GM21786 (cell line): ENCODE measurements around the gene PCYT1A.
"Not testable (repeated sequence)": the region's sequence is repeated elsewhere in the genome, so short reads cannot be mapped to it uniquely, and the experiment has no call there.

Experiments used
- ATAC-seq: cut with Tn5 transposase; IDR thresholded peaks from one replicate; pipeline ENCODE4 v1.9.1; 2021; ENCODE audit not compliant: unreplicated experiment

The PCYT1A gene

DNA sequence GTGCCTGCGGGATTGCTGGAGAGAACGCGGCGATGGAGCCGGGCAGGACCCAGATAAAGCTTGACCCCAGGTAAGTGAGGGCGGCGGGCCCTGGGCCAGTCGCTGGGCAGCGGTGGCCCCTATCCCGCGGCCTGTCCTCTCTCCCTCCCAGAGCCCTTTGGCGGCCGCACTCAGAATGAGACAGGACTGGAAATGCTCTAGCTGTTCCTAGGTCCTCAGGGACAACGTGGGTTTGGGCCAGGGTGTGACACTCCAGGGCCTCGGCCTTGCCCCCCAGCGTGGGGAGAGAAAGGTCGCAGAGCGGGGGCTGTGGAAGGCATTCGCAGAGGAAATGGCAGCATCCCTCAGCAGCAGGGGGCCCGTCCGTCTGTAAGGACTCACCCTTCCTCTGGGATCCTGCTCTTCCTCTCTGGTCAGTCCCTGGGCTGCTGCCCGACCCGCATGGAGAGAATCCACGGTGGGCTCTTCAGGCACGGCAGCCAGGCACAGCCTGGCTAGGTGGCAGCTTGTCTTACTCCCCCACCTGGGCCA is 70.8 kb downstream of the PCYT1A start:
- no peak for ATAC-seq

DNA sequence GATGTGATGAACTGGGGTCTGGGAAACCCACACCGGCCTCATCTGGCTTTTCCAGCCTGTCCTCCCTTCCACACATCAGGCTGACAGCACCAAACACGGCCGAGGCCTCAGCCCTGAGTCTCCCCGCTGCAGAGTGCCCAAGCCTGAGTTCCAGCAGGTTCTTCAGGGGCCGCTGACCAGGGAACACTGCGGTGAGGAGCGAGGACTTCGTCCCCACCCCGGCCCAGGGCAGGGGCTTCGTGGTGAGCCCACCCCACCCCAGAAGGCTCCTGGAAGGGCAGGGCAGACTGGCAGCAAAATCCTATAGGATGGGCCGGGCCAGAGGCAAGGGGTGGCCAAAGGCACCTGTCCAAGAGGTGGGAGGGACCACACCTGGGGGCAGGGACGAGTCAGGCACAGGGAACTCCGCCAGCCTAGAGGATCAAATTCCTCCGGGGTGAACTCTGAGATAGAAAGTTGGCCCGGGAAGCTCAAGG is 71.4 kb downstream of the PCYT1A start, which contains the start of gene SLC51A:
TSS of gene SLC51A (plus strand) at position 446 of the 476 bp plus-strand sequence. CDS start 179 bp downstream, outside the sequence.
- ATAC-seq = no peak

DNA sequence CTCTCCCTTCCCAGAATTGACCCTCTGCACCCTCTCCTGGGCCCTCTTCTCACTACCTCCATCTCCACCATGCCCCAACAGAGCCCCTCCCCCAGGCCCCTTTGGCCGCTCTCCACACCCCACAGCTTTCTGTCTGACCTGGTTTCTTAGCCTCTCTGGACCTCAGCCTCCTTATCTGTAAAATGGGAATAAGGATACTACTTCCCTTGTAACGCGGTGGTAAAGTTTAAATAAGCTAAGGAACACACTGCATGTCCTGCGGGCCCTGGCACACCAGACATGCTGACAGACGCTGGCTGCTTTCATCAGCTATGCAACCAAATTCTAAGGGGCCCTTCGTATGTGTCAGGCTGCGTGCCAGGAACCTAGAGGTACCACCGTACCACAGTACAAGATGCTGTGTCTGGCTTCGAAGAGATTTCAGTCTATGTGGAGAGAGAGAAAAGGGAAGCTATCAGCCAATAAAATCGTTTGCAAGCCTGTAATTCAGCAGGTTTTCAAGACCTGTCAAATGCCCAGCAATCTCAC is 72.0 kb downstream of the PCYT1A start:
- no peak for ATAC-seq

DNA sequence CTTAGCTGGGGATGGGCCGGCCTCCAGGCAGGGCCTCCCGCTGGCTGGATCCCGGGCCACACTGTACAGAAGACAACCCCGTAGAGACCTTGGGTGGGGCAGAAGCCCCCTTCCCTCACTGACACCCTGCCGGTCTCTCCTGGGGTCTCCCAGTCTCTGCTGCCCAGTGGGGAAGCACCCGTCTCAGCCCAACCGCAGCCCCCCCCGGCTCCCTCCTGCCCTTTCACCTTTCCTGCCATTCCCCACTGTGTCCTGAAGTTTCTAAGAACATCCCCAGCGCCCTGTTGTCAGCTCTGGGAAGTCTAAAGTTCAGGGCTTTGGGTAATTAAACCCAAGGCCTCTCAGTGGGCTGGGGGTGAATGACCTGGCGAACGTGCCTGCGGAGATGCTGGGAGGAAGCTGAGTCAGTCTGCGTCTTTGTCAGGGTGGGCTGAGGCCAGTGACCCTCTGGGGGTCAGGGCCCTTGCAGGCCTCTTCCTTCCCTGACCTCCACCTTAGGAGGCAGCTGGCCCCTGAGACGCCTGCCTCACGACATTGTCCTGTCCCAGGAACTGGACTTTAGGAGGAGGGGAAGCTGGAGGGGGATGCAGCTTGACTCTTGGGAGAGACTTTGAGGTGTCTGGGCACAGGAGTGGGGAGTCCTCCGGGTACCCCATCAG is 72.6 kb downstream of the PCYT1A start:
- ATAC-seq = no peak

DNA sequence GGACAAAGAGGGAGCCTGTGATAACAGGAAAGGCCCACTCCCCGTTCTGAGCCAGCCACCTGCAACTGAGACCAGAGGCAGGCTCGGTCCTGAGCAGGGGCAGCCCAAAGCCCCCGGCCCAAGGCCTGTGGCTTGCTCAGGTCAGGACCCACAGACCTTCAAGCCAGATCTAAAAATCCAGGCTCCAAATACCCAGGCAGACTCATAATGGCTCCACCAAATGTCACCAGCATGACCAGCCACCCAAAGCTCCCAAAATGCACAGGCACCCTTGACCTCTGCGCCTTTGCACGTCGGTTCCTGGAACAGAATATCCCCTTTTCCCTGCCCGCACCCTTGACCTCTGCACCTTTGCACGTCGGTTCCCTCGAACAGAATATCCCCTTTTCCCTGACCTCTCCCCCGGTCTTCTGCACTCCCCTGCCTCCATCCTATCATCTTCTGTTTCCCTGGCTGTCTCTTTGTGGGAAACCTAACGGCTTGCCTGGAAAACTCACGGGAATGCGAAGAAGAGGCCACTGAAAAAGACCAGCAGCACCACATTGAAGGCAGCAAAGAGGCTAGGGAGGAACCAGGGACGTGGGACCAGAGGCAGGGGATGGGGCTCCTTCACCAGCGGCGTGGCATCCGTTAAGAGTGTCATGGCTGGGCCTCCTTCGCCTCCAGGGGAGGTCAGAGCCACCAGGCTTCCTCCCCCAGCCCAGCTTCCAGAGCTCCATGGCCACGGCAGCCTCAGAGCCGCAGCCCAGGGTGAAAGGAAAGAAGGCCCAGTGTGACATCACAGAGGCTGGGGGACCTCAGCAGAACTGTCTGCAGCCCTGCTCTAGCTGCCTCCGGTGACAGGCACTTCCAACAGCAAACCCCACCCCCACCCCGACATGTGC is 76.6 kb downstream of the PCYT1A start, which contains the start of gene ZDHHC19:
TSS of gene ZDHHC19 (minus strand) at position 728 of the 884 bp plus-strand sequence. CDS start at position 643, 85 bp downstream.
- ATAC-seq = no peak

DNA sequence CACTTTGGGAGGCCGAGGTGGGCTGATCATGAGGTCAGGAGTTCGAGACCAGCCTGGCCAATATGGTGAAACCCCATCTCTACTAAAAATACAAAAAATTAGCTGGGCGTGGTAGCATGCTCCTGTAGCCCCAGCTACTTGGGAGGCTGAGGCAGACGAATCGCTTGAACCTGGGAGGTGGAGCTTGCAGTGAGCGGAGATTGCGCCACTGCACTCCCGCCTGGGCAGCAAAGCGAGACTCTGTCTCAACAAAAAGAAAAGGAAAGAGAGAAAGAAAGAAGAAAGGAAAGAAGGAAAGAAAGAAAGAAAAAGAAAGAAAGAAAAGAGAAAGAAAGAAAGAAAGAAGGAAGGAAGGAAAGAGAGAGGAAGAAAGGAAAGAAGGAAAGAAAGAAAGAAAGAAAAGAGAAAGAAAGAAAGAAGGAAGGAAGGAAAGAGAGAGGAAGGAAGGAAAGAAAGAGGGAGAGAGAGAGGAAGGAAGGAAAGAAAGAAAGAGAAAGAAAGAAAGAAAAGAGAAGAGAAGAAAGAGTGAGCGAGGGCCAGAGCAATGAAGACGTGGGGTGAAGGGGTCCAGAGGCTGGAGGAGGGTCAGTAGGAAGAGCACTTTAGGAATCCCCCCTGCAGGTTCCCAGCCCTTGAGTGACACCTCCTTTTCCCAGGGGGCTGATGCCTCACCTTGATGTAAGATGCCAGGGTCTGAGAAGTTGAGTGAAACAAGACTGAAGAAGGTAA is 77.4 kb downstream of the PCYT1A start:
- ATAC-seq = not testable (repeated sequence)

DNA sequence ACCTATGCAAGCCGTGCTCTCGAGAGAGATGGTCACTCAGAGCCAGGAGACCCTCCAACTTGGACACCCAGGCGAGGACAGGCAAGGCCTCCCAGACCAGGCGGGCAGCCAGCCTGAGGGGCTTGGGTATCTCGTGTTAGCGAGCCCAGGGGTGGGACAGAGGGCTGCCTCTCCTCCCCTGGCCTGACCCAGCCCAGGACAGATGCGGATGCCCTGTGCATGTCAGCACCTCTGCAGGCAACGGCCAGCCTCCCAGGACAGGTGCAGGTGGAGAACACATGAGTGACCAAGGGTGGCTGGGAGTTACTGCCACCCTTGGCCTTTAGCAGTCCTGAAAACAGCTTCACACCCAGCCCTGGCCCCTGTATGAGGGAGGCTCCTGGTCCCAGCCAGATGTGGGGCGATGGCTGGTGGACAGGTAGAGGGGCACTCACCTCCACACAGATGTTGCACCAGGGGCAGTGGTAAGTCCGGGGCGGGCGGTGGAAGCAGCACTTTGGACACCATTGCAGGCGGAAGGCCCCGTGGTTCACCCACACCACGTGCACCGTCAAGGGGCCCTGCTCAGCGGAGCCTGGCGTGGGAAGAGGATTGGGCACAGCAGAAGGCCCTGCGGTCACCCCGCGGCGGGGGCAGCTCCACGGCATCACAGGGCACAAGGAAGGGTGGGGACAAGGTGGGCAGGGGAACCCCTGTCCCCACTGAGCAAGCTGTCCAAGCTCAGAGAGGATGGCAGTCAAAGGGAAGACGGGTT is 78.4 kb downstream of the PCYT1A start:
- no peak for ATAC-seq

DNA sequence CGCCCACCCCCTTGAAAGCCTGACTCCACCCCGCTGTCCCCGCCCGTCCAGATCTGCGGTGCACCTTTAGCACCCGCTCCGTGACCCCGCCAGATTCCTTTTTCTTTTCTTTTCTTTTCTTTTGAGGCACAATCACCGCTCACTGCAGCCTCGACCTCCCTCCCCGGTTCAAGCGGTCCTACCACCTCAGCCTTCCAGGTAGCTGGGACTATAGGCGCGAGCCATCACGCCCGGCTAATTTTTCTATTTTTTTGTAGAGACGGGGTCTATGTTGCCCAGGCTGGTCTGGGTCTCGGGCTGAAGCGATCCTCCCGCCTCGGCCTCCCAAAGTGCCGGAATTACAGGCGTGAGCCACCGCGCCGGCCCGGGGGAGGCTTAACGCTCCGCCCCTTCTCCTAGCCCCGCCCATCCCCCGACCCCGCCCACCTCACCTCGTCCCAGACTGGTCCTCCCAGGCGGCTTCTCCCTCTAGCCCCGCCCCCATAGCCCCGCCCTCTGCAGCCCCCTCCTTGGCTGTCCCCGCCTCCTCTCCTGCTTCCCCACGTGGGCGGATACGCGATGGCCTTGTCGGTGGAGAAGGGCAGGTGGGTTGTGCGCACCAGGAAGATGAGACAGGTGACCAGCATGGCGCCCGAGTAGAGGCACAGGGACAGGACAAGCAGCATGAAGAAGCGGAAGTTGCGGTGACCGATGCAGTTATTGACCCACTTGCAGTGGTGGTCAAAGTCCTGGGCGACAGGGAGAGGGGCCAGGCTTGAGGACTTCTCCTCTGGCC is 79.5 kb downstream of the PCYT1A start:
- ATAC-seq = no peak

DNA sequence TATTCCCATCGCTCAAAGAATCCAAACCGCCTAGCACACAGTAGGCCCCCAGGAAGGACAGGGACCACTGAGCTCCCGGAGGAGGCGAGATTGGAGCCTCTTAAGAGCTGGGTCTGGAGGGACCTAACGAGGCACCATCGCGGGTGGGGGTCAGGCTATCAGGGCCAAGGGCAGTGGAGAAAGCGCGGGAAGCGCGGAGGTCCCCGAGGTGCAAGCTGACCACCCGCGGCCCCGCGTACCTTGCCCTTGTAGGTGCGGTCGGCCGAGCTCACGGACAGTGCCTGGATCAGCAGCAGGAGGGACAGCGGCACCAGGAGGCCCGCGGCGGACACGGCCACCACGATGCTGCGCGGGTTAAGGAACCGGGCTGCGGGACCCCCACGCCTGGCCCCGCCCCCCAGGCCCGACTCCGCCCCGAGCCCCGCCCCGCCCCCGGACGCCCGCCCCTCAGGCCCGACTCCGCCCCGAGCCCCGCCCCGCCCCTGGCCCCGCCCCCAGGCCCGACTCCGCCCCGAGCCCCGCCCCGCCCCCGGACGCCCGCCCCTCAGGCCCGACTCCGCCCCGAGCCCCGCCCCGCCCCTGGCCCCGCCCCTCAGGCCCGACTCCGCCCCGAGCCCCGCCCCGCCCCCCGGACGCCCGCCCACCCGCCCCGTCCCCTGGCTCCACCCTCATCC is 80.2 kb downstream of the PCYT1A start:
- ATAC-seq = no peak

DNA sequence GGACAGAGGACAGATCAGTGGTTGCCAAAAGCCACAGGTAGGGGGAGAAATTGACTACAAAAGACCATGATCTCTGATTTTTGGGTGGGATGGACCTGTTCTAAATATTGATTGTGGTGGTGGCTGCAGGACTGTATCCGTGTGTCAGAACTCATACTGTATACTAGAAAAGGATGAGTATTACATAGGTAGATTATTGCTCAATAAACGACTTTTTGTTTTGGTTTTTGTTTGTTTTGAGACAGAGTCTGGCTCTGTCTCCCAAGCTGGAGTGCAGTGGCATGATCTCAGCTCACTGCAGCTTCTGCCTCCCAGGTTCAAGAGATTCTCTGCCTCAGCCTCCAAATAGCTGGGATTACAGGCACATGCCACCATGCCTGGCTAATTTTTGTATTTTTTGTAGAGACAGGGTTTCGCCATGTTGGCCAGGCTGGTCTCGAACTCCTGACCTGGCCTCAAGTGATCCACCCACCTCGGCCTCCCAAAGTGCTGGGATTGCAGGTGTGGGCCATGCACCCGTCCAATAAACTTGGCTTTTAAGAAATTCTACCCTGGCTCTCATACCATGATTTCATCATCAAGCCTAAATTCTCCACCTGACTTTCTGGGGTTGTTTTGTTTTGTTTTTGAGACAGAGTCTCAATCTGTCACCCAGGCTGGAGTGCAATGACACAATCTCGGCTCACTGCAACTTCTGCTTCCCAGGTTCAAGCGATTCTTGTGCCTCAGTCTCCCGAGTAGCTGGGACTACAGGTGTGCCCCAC is 81.9 kb downstream of the PCYT1A start:
- ATAC-seq = not testable (repeated sequence)

DNA sequence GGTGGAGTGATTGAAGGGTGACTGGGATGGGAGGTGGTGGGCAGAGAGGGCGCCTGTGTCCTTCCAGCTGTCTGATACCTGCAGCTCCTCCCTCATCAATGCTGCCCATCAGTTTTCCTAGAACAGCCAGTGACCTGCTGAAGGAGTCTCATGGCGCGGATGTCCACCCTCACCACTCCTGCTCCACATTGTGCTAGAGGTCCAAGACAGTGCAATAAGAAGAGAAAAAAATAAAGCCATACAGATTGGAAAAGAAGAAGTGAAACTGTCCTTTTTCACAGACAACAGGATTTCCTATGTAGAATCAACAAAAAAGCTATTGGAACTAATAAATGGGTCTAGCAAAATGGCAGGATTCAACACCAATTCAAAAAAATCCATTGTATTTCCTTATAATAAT is 83.7 kb downstream of the PCYT1A start:
- ATAC-seq = no peak

DNA sequence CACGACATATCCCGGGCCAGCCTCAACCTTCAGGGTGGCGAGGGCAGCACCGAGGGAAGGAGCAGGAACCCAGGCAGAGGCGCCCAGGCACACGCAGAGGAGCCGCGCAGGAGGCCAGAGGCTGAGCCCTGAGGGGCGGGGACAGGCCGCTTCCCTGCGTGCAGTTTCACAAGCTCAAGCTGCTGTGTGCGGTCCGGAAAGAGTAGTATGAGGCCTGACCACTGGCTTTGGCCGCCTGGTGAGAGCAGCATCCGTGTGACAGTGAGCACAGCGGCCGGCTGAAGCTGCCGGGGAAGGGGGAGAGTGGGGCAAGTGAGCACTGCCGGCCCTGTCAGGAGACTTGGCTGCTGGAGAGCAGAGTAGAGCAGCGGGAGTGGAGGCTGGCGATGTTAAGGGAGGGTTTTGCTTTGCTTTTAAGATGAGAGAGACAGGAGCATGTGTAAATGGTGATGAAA is 85.0 kb downstream of the PCYT1A start:
- ATAC-seq = no peak

DNA sequence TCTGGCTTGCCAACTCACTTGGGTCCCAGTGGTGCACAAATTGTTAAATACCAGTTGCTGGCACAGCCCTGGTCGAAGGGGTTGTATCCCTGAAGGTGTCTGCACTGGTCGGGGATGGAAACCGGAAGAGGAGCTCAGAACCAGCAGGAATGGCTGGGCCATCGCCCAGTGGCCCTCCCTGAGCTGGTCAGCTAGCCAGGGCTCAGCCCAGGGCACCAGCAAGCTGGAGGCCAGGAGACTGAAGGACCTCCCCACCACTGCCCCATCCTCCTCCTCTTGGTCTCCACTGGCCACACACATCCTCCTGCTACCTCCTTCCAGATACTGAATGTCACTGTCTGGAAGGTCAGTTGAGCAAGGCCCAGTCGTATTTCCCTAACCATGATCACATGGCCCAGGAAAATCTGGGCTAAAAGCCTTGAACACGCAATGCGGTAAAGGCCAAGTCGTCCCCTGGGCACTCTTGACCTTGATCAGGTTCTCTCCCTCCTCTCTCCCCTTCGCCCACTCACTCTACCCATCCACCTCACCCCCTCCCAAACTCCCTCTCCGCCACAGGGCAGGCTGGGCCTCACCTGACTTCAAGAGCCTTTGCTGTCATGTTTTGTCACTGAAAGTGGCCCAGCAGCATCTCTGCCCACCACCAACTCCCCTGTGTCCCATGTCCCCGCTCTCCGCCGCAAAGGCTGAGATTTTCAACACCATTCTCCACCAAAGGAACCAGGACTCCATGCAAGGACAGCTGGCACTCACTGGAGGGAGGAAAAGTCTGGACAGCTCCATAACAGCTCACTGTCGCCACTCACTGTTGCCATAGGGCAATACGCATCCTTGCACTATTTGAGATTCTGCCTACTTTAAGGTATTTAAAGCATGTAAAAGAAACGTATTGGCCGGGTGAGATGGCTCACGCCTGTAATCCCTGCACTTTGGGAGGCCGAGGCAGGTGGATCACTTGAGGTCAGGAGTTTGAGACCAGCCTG is 88.5 kb downstream of the PCYT1A start:
- no peak for ATAC-seq

DNA sequence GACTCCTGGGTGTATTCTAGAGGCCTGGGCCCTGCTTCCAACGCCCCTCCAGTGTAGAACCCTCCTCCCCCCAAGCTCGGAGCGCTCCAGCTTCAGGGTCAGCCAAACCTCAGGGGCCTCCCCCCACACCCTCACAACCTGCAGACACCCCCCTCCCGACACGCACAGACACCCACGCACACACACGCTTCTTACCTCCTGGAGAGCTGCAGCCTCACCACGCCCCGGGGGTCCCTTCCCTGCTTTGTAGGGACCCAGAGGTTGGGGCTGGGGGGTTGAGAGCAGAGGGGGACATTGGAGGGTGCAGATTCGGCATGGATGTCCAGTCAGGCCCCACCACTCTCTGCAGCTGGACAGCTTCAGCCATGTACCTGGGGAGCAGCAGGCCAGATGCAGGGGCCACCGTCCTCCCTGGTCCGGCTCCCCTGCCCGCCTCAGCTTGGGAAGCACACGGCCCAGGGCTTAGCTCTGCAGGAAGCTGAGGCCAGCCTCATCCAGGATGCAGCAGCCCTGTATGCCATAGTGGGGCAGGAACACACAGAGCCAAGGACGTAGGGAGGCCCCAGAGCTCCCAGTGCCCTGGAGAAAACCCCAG is 89.3 kb downstream of the PCYT1A start:
- ATAC-seq = no peak

DNA sequence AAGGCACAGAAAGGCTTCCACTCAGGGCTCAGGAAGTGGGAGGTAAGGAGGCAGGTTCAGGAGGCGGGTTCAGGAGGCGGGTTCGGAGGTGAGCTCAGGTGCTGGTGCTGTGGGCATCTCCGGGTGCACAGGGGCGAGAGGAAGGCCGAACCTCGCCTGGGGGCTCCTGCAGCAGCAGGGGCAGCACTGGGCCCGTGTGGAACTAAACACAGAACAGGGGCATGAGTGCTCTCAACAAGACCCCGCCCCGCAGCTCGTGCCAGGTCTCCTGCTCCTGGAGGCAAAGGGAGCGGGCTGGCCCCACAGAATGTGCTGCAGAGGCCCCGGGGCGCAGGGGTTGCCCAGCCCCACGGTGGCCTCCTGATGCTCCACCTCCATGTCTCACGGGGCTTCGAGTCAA is 90.0 kb downstream of the PCYT1A start:
- no peak for ATAC-seq

DNA sequence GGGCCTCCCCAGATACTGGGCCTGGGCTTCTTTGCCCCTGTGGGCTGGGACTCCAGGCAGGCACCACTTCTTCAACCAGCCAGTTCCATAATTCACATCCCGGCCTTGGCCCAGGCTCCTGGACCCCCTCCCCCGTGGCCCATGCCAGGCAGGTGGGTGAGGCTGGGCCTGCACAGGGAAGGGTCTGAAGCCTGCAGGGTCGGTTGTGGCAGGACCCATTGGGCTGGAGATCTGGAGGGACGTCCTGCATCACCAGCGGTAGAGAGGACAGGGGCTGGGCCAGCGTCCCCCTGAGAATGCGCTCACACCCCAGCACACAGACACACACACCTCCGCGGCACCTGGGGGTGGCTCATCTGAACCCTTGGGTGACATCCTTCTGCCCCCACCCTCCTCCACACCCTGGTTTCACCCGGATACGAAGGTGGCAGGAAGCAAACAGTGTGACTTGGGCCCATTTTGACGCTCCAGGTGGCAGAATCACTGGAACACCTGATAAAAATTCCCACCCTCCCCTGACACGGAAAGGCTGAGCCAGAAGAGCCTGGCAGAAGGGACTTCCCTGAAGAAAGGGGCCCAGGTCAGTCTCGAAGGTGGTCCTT is 91.8 kb downstream of the PCYT1A start:
- no peak for ATAC-seq
